C4-2B (cell line): ENCODE data around the gene MZT2A.
"Not testable (repeated sequence)": the region's sequence is repeated elsewhere in the genome, so short reads cannot be mapped to it uniquely, and the experiment has no call there.

Source experiments
- H3K27ac ChIP-seq: fragments of 450-650 bp; 2 replicates; pipeline ENCODE4 v1.5.1; 2017
- CTCF ChIP-seq: fragments of 450-650 bp; conservative IDR thresholded peaks from 2 replicates; pipeline ENCODE4 v1.5.1; 2017; ENCODE audit warnings: mild to moderate bottlenecking
- ZFX ChIP-seq: fragments of 450-650 bp; IDR thresholded peaks from 2 replicates; pipeline ENCODE4 v1.6.1; 2017

MZT2A gene

DNA sequence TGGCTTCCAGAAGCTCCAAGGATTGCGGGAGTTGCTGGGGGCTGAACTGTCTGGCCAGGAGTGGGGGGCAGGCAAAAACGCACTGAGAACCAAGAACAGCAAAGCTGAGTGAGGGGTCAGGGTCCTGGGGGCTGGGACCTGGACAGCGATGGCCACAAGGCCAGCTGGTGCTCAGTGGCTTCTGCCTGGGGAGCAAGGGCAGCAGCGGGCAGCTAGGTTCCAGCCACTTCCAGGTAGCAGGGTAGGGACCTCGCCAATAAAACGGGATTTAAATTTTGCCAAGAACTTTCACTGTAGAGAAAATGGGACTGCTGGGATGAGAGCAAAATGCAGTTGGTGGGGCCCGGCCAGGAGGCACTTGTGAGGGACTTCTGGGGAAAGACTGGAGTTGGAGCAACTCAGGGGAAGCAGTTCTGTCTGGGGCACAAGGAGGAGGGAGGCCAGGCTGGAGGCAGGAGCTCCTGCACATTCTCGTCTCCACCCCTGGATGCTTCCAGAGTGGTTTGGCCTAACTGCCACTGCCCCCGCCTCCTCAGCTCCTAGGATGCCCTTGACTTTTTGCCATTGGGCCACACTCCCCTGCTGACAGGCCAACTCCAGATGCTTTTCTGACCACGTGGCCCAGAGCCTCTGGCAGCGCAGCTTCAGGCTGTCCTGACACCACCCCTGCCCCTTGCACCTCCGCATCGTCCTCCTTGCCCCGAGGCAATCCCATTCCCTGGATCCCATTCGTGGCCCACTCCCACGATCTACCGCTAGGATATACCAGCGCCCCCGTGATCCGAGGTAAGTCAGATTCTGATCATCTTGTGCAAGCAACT lies 30.0 kb upstream of the MZT2A start:
- TF ChIP-seq CTCF = no peak
- no peak for TF ChIP-seq ZFX
- H3K27ac ChIP-seq = no peak overlapping the region

GRCh38 chr2:131521524-131521923 lies 29.3 kb upstream of the MZT2A start:
- H3K27ac ChIP-seq = not testable (repeated sequence)

GRCh38 chr2:131520526-131520925 lies 28.3 kb upstream of the MZT2A start:
- no peak for TF ChIP-seq CTCF
- TF ChIP-seq ZFX = no peak
- H3K27ac ChIP-seq = no peak overlapping the region

GRCh38 chr2:131519871-131520470 lies 27.8 kb upstream of the MZT2A start:
- not testable (repeated sequence) for H3K27ac ChIP-seq

DNA sequence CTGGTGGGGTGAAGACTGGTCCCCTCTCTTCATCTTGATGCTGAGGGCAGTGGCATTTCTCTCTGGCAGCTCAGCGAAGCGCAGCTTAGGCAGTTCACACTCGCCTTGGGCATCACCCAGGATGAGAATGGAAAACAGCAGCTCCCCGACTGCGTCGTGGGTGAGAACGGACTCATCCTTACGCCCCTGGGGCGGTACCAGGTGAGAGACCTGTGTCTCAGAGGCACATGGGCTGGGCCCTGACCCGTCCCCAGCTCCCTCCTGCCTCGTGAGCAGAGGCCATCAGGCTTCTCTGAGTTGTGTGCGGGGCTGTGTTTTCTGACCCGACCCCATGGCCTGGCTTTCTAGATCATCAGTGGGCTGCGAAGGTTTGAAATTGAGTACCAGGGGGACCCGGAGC lies 27.3 kb upstream of the MZT2A start:
- no peak overlapping the region for H3K27ac ChIP-seq
- TF ChIP-seq ZFX (no peak), CTCF (no peak)

- not testable (repeated sequence) for H3K27ac ChIP-seq
Measured at GRCh38 chr2:131518531-131518930, 26.3 kb upstream of the MZT2A start.

GRCh38 chr2:131517856-131518255 lies 25.7 kb upstream of the MZT2A start:
- not testable (repeated sequence) for H3K27ac ChIP-seq

GRCh38 chr2:131517106-131517831 lies 25.1 kb upstream of the MZT2A start:
- no peak overlapping the region for H3K27ac ChIP-seq
- TF ChIP-seq CTCF (no peak), ZFX (no peak)

DNA sequence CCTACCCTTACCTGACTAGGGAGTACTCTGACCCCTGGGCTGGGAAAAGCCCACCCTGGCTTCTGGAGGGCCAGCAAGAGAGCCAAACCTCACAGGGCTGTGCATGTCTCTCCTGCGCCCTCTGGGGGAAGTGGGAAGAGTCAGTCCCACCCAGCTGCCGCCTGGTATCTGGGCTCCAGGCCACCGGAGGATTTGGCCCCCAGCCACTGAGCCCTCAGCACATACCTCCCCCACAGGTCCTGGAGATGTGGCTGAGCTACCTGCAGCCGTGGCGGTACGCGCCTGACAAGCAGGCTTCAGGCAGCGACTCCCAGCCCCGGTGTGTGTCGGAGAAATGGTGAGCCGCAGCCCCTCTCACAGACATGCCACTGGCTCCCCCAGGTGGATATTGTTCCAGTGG lies 24.4 kb upstream of the MZT2A start:
- not testable (repeated sequence) for H3K27ac ChIP-seq

DNA sequence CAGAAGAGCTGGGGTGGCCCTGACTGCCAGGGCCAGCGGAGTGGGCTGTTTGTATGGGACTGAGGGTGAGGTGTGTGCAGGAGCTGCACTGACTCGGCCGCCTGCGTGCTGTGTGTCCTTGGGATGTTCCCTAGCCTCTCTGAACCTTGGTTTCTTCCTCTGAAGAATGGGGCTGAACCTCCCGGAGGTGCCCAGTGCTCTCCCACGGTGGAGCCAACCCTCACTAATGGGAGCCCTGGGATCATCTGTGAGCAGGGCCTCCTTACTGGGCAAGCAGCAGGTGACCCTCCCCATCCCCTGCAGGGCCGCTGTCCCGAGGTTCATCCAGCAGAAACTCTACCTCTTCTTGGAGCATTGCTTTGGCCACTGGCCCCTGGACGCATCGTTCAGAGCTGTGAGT lies 23.8 kb upstream of the MZT2A start:
- no peak for TF ChIP-seq CTCF
- TF ChIP-seq ZFX = no peak
- H3K27ac ChIP-seq = no peak overlapping the region

DNA sequence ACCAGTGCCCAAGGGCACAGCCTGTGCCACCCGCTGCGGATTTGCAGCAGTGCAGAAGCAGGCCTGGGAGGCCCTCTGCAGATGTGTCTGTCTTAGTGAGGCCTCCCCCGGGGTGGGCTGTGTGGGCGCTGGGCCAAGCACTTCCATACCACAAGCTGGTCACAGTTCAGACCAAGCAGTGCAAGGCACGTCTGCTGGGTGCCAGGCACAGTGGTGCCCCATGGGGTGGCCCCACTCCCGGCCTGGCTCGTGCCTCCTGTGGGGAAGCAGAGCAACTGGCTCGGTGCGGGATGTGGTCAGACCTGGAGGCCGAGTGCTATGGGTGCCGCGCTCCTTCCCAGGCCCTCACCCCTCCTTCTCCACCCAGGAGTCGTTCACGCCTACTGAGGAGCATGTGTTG lies 23.0 kb upstream of the MZT2A start:
- not testable (repeated sequence) for H3K27ac ChIP-seq

DNA sequence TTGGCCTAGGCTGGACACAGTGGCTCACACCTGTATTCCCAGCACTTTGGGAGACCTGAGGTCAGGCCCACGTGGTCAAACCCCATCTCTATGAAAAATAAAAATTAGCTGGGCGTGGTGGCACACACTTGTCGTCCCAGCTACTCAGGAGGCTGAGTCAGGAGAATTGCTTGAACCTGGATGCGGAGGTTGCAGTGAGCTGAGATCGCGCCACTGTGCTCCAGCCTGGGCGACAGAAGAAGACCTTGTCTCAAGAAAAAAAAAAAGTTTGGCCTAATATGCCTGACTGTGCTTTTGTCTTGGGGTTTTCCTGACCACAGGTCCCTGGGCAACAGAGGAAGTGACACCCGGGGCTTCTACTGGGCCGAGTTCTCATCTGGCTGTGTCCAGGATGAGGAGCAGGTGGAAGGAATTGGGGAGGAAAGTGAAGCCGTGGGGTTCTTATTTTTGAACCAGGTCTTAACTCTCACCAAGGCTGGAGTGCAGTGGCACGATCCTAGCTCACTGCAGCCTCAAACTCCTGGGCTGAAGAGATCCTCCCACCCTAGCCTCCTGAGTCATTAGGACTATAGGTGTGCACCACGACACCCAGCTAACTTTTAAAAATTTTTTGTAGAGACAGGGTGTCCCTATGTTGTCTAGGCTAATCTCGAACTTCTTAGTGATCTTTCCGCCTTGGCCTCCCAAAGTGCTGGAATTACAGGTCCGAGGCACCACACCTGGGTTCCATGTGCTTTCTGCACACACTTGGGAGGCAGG lies 22.4 kb upstream of the MZT2A start:
- H3K27ac ChIP-seq = not testable (repeated sequence)
